Nephron progenitor cell (in vitro differentiated cells): Measurements from ENCODE around the gene DYTN.

Source experiments
- DNase-seq: peaks from one replicate; pipeline ENCODE4 v3.0.0; 2021
- H3K27ac Mint-ChIP-seq: 2 replicates; pipeline ENCODE4 v1.8.0; 2021; ENCODE audit warnings: mild to moderate bottlenecking, moderate library complexity, mixed read lengths
- H3K27me3 Mint-ChIP-seq: 2 replicates; pipeline ENCODE4 v1.8.0; 2021; ENCODE audit warnings: mild to moderate bottlenecking, low read depth, mixed read lengths; ENCODE audit not compliant: poor library complexity
- H3K36me3 Mint-ChIP-seq: 2 replicates; pipeline ENCODE4 v1.8.0; 2021; ENCODE audit warnings: low read depth, mixed read lengths
- H3K4me1 Mint-ChIP-seq: 2 replicates; pipeline ENCODE4 v1.8.0; 2021; ENCODE audit warnings: mixed read lengths
- H3K4me3 Mint-ChIP-seq: 2 replicates; pipeline ENCODE4 v1.8.0; 2021; ENCODE audit warnings: mild to moderate bottlenecking, moderate library complexity, mixed read lengths
- H3K9me3 Mint-ChIP-seq: 2 replicates; pipeline ENCODE4 v1.8.0; 2021; ENCODE audit warnings: mild to moderate bottlenecking, moderate library complexity, mixed read lengths
- CTCF ChIP-seq: fragments of 200-600 bp; sonication (generic); IDR thresholded peaks from 2 replicates; pipeline ENCODE4 v1.5.0; 2021; ENCODE audit warnings: antibody characterized with exemption

Gene DYTN

GRCh38 chr2:206670531-206671319 is 47.5 kb downstream of the DYTN start:
- no peak overlapping the region for H3K4me3 Mint-ChIP-seq
- peaks cover 14% of the 10 kb centered on the region for H3K27me3 Mint-ChIP-seq
- no peaks in the 10 kb centered on the region for H3K36me3 Mint-ChIP-seq
- no peak for TF ChIP-seq CTCF
- no peak for DNase-seq
- no peak overlapping the region for H3K27ac Mint-ChIP-seq
- H3K4me1 Mint-ChIP-seq = no peaks in the 10 kb centered on the region
- H3K9me3 Mint-ChIP-seq = no peaks in the 10 kb centered on the region

GRCh38 chr2:206665251-206665650 is 52.9 kb downstream of the DYTN start:
- Mint-ChIP-seq H3K36me3 (no peaks in the 10 kb centered on the region), H3K9me3 (no peaks in the 10 kb centered on the region), H3K4me1 (no peaks in the 10 kb centered on the region), H3K27me3 (peaks cover 13% of the 10 kb centered on the region), H3K27ac (no peak overlapping the region), H3K4me3 (no peak overlapping the region)
- DNase-seq = no peak
- TF ChIP-seq CTCF = no peak

- Mint-ChIP-seq H3K4me3 (no peak overlapping the region), H3K9me3 (peaks cover 12% of the 10 kb centered on the region), H3K4me1 (no peaks in the 10 kb centered on the region), H3K27ac (no peak overlapping the region), H3K27me3 (peaks cover 11% of the 10 kb centered on the region), H3K36me3 (no peaks in the 10 kb centered on the region)
- TF ChIP-seq CTCF = no peak
- DNase-seq = no peak
Measured at GRCh38 chr2:206657087-206657486, 61.1 kb downstream of the DYTN start.

GRCh38 chr2:206647985-206648384 is 70.2 kb downstream of the DYTN start:
- no peak for TF ChIP-seq CTCF
- no peak for DNase-seq
- Mint-ChIP-seq H3K27me3 (peaks cover 17% of the 10 kb centered on the region), H3K36me3 (no peaks in the 10 kb centered on the region), H3K4me1 (no peaks in the 10 kb centered on the region), H3K27ac (no peak overlapping the region), H3K9me3 (no peaks in the 10 kb centered on the region), H3K4me3 (no peak overlapping the region)

DNA sequence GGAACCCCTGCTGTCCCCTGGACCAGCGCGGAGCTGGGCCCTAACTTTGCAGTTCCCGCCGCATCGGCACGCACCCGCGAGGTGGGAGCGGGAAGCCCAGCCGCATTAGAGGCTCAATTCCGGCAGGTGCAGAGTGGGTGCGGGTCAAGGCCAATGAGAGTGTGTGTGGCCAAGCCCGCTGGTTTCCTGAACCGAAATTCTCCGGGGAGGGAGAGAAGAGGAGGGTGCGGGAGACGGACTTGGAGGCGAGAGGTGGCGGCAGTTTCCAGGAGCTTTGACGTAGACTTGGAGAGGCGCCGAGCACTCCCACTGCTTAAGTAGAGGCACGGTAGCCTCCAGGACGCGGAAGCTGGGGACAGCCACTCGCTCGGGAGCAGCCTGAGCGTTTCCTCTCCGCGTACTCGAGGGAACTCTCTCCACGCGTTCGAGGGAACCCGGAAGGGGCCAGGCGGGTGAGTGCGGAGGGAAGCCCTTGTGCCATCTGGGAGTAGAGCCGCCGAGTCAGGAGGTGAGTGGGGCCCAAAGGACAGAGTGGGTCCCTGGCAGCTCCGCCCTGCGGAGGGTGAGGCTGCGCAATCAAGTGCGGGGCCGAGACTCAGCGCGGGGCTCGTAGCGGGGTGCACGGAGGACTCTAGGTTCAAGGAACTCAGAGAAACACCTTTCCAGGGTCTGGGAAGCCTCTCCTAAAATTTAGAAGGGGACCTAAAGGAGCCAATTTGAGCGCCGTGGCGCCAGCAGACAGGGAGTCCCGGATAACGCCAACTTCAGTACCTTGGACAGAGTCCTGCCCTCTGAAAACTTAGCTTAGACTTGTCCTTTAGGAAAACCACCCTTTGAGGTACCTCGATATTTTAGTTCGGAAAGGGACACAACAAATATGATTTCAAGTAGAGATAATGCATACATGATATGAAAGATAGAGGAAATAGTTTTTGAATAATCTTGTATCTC is 75.8 kb downstream of the DYTN start, which contains the start of gene FAM237A:
TSS of gene FAM237A (plus strand) at position 413 of the 951 bp plus-strand sequence. CDS start 1,750 bp downstream, outside the sequence.
- H3K4me1 Mint-ChIP-seq = no peaks in the 10 kb centered on the region
- H3K27me3 Mint-ChIP-seq = peaks cover 4% of the 10 kb centered on the region
- H3K27ac Mint-ChIP-seq = no peak within 1 kb of the TSS
- H3K36me3 Mint-ChIP-seq = no peaks in the 10 kb centered on the region
- peak within 1 kb of the TSS; percentile 70 for H3K4me3 Mint-ChIP-seq
- no peaks in the 10 kb centered on the region for H3K9me3 Mint-ChIP-seq
- peak; percentile 82 for DNase-seq
- no peak for TF ChIP-seq CTCF
